Upper lobe of right lung (tissue), 1 donor: ENCODE results near the gene GPATCH2L. TPM values are rescaled to one million over a fixed set of nuclear protein-coding genes. Genes with fewer than 3 reads are reported as not detected.

Experiments
- ATAC-seq: fragments of 200-7000 bp; cut with Tn5 transposase; one replicate; pipeline ENCODE4 v1.9.1; 2020; ENCODE audit warnings: mild to moderate bottlenecking, moderate library complexity
- DNase-seq: peaks from one replicate; pipeline ENCODE4 v3.0.0-alpha.2; 2020
- H3K27ac ChIP-seq: fragments of 200-600 bp; one replicate; pipeline ENCODE4 v1.8.0; 2022
- H3K27me3 ChIP-seq: fragments of 200-600 bp; one replicate; pipeline ENCODE4 v1.8.0; 2022; ENCODE audit warnings: mild to moderate bottlenecking
- H3K36me3 ChIP-seq: fragments of 200-600 bp; one replicate; pipeline ENCODE4 v1.8.0; 2022
- H3K4me1 ChIP-seq: fragments of 200-600 bp; one replicate; pipeline ENCODE4 v1.8.0; 2022
- H3K4me3 ChIP-seq: fragments of 200-600 bp; one replicate; pipeline ENCODE4 v1.8.0; 2022; ENCODE audit warnings: mild to moderate bottlenecking
- H3K9me3 ChIP-seq: fragments of 200-600 bp; one replicate; pipeline ENCODE4 v1.8.0; 2022
- intact Hi-C: fragments of 100-400 bp; cut with DNase I; formaldehyde crosslinking; loops from one replicate; pipeline ENCODE4 v1.11.0; 2022
- long read RNA-seq: library from polyadenylated mRNA; unstranded; transcript quantifications from one replicate; pipeline ENCODE4 v2.0.0, GENCODE V29; 2021
- total RNA-seq: library from RNA; stranded (reverse); fragmentation: NEBNext Ultra II Directional; extraction: Animal tissue kit (Norgen Biotek cat#: 25700); gene quantifications from one replicate; pipeline ENCODE4 v1.2.1, GENCODE V29; 2021
- TF ChIP-seq, protein P1 (sequence below): fragments of 200-600 bp; IDR thresholded peaks from one replicate; pipeline ENCODE4 v1.8.0; 2022; ENCODE audit warnings: antibody characterized with exemption
- donor health status: DM: no; HTN: yes; CAD: no; lungs with severe emphysema.

Gene GPATCH2L
- total RNA-seq: 46.5 TPM
- long read RNA-seq, full-length matches to known transcripts: 13 of 26 reads
- long read RNA-seq, partial matches to known transcripts: 6 of 26 reads
- long read RNA-seq, other reads (novel, unspliced or antisense): 7 of 26 reads

DNA sequence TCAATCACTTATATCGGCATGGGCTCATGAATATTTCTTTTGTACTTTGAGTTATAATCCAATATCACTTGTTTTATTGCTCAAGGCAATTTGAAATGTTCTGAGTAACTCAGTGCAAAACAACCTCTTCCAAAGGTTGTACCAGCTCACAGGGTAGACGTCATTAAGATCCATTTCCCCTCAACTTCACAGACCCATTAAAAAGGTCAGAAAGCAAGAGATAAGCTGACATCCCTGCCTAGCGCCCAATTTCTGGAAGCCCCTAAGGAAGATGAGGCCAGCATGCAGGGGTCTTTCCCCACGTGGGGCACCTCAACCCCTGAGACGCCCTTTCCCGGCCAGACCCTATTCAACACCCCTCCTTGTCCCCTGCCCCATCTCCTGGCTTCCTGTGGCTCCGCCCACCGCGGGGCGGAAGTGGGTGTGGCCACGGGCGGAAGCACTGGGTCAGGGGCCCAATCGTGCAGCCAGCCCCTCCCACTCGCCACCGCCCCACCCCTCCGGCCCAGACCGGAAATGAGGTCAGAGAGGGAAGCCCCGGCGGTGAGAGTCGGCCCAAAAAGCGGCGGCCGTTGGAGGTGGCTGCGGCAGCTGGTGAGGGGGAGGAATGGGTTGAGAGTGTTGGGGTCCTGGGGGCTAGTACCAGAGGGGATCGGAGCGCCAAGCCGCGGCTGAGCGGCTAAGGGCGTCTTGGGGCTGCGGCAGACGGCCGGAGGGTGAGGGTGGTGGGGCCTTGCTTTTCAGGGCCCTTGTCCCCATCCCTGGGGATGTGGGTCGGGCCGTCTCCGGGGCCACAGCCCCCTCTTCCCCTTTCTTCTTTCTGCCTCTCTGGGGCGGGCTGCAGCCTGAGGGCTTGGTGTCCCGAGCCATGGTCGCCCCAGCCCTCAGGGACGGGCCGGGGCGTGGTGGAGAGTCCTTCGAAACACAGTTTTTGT lies at the start of gene GPATCH2L:
Gene GPATCH2L (plus strand): TSS at position 525 of the 935 bp plus-strand sequence. CDS start 2,442 bp downstream, outside the sequence.
- H3K9me3 ChIP-seq: no peaks in the 10 kb centered on the region
- peak; percentile 97 for DNase-seq
- H3K36me3 ChIP-seq: peaks cover 18% of the 10 kb centered on the region
- intact Hi-C loops: no loop called here
- H3K4me1 ChIP-seq: peaks cover 37% of the 10 kb centered on the region
- peak within 1 kb of the TSS; percentile 84 for H3K27ac ChIP-seq
- TF ChIP-seq, protein P1, sequence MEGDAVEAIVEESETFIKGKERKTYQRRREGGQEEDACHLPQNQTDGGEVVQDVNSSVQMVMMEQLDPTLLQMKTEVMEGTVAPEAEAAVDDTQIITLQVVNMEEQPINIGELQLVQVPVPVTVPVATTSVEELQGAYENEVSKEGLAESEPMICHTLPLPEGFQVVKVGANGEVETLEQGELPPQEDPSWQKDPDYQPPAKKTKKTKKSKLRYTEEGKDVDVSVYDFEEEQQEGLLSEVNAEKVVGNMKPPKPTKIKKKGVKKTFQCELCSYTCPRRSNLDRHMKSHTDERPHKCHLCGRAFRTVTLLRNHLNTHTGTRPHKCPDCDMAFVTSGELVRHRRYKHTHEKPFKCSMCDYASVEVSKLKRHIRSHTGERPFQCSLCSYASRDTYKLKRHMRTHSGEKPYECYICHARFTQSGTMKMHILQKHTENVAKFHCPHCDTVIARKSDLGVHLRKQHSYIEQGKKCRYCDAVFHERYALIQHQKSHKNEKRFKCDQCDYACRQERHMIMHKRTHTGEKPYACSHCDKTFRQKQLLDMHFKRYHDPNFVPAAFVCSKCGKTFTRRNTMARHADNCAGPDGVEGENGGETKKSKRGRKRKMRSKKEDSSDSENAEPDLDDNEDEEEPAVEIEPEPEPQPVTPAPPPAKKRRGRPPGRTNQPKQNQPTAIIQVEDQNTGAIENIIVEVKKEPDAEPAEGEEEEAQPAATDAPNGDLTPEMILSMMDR: no peak
- peak; percentile 100 for ATAC-seq
- no peaks in the 10 kb centered on the region for H3K27me3 ChIP-seq
- H3K4me3 ChIP-seq: peak within 1 kb of the TSS; percentile 97

DNA sequence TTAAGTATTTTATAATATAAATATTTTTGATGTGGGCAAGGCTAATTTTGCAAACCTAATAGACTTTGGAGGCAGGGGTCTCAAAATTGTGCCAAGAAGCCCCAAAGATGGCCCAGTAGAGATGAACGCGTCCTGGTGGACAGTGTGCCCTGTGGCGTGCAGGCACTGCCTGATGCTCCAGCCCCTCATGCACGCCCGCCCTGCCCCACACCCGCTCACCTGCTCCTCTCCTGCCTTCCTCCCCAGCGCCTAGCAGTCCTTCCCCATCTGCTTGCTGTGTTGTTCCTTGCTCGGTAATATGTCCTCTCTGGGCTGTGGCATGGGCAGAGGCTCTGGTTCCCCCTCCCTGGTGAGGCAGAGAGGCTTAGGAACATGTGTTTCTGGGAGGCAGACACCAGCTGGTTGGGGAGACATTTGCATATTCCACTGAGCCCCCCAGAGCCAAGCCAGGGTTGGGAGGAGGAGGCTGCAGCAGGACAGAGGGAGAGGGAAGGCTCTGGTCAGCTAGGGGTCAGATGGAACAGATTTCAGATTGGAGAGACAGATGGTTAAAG lies 46.8 kb upstream of the GPATCH2L start:
- H3K27ac ChIP-seq: no peak overlapping the region
- H3K36me3 ChIP-seq: no peaks in the 10 kb centered on the region
- H3K4me1 ChIP-seq: no peaks in the 10 kb centered on the region
- H3K9me3 ChIP-seq: no peaks in the 10 kb centered on the region
- intact Hi-C loops: no loop called here
- H3K27me3 ChIP-seq: no peaks in the 10 kb centered on the region
- no peak for ATAC-seq
- H3K4me3 ChIP-seq: no peak overlapping the region
- no peak for DNase-seq
- TF ChIP-seq, protein P1: no peak

DNA sequence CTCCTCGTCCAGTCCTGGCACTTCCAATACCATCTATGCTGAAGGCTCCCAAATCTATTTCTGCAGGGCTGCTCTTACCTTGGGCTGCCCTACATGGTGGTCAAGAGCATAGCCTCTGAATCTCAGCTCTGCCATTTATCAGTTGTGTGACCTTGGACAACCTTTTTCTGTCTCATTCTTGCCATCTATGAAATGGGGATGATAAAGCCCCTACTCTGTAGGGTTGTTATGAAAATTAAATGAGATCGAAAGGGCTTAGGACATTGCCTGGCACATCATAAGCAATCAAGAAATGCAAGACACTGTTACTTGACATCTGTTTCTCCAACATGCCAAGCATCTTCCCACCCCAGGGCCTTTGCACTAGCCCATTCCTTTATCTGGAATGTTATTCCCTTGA lies 45.5 kb upstream of the GPATCH2L start:
- Histone ChIP-seq H3K9me3 (no peaks in the 10 kb centered on the region), H3K4me1 (no peaks in the 10 kb centered on the region), H3K27me3 (no peaks in the 10 kb centered on the region), H3K27ac (no peak overlapping the region), H3K4me3 (no peak overlapping the region), H3K36me3 (no peaks in the 10 kb centered on the region)
- ATAC-seq (no peak), DNase-seq (no peak)
- TF ChIP-seq, protein P1: no peak
- intact Hi-C loops: no loop called here

DNA sequence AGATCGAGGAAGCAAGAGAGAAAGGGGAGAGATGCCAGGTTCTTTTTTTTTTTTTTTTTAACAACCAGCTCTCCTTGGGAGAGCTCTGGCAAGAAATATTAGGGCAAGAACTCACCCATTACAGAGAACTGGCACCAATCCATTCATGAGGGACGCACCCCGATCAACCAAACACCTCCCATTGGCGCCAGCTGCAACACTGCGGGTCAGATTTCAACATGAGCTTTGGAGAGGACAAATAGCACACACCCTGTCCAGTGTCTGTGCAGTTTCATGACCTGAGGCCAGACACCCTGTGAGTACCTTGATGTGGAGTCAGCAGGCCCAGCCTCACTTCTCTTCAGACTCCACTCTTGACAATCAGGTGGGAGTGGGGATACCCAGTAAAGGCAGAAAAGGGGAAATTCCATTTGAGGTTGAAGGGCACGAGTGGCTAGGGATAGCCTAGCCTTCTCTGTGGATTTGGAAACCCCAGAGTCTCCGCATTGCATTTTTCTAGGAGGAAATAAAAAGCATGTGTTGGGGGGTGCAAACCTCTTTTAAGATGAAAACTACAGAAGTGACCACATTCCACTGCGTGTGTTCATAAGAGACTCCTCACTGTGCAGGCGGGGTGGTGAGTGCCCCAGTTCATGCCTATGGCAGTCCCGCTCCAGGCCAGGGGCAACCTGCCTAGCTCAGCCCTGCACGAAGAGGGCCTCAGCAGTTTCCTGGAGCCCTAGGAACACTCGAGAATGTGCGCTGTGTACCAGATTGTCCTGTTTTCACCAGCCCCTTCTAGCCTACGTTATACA lies 42.4 kb upstream of the GPATCH2L start:
- TF ChIP-seq, protein P1: no peak
- H3K36me3 ChIP-seq: no peaks in the 10 kb centered on the region
- no peaks in the 10 kb centered on the region for H3K27me3 ChIP-seq
- H3K27ac ChIP-seq: no peak overlapping the region
- no peaks in the 10 kb centered on the region for H3K4me1 ChIP-seq
- no peak overlapping the region for H3K4me3 ChIP-seq
- DNase-seq (no peak), ATAC-seq (no peak)
- intact Hi-C loops: no loop called here
- no peaks in the 10 kb centered on the region for H3K9me3 ChIP-seq

DNA sequence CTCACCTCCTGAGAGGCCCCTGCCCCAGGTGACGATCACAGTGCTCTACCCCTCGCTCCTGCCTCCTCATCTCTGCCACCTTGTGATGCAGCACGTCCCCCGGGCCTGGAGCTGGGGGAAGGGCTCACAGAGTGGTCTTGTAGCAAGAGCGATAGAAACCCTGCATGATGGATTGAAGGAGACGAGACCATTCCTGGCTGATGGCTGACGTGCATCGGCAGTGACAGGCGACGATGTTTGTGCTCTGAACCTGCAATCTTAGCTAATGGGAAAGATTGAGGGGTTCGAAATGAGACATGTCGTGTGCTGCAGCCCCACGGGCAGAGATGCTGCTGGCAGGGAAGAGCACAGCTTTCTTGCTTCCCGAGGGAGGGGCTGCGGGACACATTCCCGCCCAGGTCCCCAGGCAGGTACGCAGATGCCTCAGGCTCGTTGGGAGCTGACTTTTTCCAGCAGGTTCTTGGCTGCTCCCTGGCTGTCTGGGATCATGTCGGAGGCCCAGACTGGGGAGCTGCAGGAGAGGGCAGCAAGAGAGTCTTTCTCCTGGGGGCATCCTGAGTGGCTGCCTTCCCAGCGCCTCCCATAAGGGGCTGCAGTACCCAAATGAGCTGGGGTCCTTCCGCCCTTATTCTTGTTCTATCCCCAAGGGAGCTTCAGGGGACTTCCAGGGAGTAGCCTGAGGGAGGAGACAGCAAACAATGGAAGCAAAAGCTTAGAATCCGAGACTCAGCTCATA lies 38.7 kb upstream of the GPATCH2L start:
- no peak for DNase-seq
- no peak for ATAC-seq
- H3K4me1 ChIP-seq: no peaks in the 10 kb centered on the region

More for the DNA sequence above, 38.7 kb upstream of the GPATCH2L start:
- no peak overlapping the region for H3K27ac ChIP-seq
- TF ChIP-seq, protein P1: no peak
- intact Hi-C loops: no loop called here
- H3K4me3 ChIP-seq: no peak overlapping the region
- H3K27me3 ChIP-seq: no peaks in the 10 kb centered on the region
- no peaks in the 10 kb centered on the region for H3K9me3 ChIP-seq
- no peaks in the 10 kb centered on the region for H3K36me3 ChIP-seq
